ENCODE data around the gene SLC29A4. TPM values are rescaled to one million over a fixed set of nuclear protein-coding genes. Genes with fewer than 3 reads are reported as not detected.
"Not testable (repeated sequence)": the region's sequence is repeated elsewhere in the genome, so short reads cannot be mapped to it uniquely, and the experiment has no call there.

SLC29A4 gene
- total RNA-seq, 1 donor: 2.2 TPM

GRCh38 chr7:5310822-5311405 is 28.2 kb downstream of the SLC29A4 start:
- no peak overlapping the region for H3K4me3 ChIP-seq (ENCODE audit: low read depth, low read length)
- no peak for DNase-seq (ENCODE audit: low read depth)
- no peak for TF ChIP-seq CTCF (IDR thresholded peaks at IDR 0.05; ENCODE audit: insufficient read depth, low read depth, low read length)

- H3K4me3 ChIP-seq (ENCODE audit: low read depth, low read length); DNase-seq (ENCODE audit: low read depth): not testable (repeated sequence)
Measured at GRCh38 chr7:5312276-5313070, 29.7 kb downstream of the SLC29A4 start.

- not testable (repeated sequence) for DNase-seq (ENCODE audit: low read depth); H3K4me3 ChIP-seq (ENCODE audit: low read depth, low read length)
Measured at GRCh38 chr7:5313076-5313885, 30.5 kb downstream of the SLC29A4 start.

GRCh38 chr7:5314864-5315263 is 32.1 kb downstream of the SLC29A4 start:
- H3K4me3 ChIP-seq (ENCODE audit: low read depth, low read length): no peak overlapping the region
- TF ChIP-seq CTCF (IDR thresholded peaks at IDR 0.05; ENCODE audit: insufficient read depth, low read depth, low read length): no peak
- no peak for DNase-seq (ENCODE audit: low read depth)

GRCh38 chr7:5315761-5316160 is 33.0 kb downstream of the SLC29A4 start:
- H3K4me3 ChIP-seq (ENCODE audit: low read depth, low read length): no peak overlapping the region
- TF ChIP-seq CTCF (IDR thresholded peaks at IDR 0.05; ENCODE audit: insufficient read depth, low read depth, low read length): no peak
- no peak for DNase-seq (ENCODE audit: low read depth)

- H3K4me3 ChIP-seq (ENCODE audit: low read depth, low read length); DNase-seq (ENCODE audit: low read depth): not testable (repeated sequence)
Measured at GRCh38 chr7:5318613-5319012, 35.9 kb downstream of the SLC29A4 start.

- TF ChIP-seq CTCF (IDR thresholded peaks at IDR 0.05; ENCODE audit: insufficient read depth, low read depth, low read length): no peak
- no peak for DNase-seq (ENCODE audit: low read depth)
- no peak overlapping the region for H3K4me3 ChIP-seq (ENCODE audit: low read depth, low read length)
Measured at GRCh38 chr7:5320391-5320790, 37.6 kb downstream of the SLC29A4 start.

- TF ChIP-seq CTCF (IDR thresholded peaks at IDR 0.05; ENCODE audit: insufficient read depth, low read depth, low read length): no peak
- no peak for DNase-seq (ENCODE audit: low read depth)
- no peak overlapping the region for H3K4me3 ChIP-seq (ENCODE audit: low read depth, low read length)
Measured at GRCh38 chr7:5320802-5321396, 38.2 kb downstream of the SLC29A4 start.

All from fibroblast of villous mesenchyme (primary cell).